Activated T-cell treated with anti-CD3 and anti-CD28 coated beads, Interleukin-2, amount 50 U/mL, for 72 hours (primary cell): ENCODE measurements around the gene INTS1. TPM values are rescaled to one million over a fixed set of nuclear protein-coding genes. Genes with fewer than 3 reads are reported as not detected.

ENCODE experiments used
- ATAC-seq, 2 donors: fragments of 150-1000 bp; cut with Tn5 transposase; replicated peaks in 1 of 2; 2 replicates each; pipeline ENCODE4 v1.10.0; 2021; ENCODE audit warnings: moderate library complexity in 2 of 2, mild to moderate bottlenecking in 1 of 2
- DNase-seq, 2 donors: peaks; one replicate each; pipeline ENCODE4 v3.0.0; 2021 to 2022; ENCODE audit warnings: mixed read lengths in 1 of 2
- H3K27ac Mint-ChIP-seq: one replicate; pipeline ENCODE4 v1.8.0; 2022; ENCODE audit warnings: mild to moderate bottlenecking, moderate library complexity, mixed read lengths
- H3K27me3 Mint-ChIP-seq: one replicate; pipeline ENCODE4 v1.8.0; 2022; ENCODE audit warnings: low read depth, mixed read lengths
- H3K36me3 Mint-ChIP-seq, 2 donors: one replicate each; pipeline ENCODE4 v1.8.0; 2022; ENCODE audit warnings: mixed read lengths in 2 of 2, mild to moderate bottlenecking in 1 of 2; ENCODE audit not compliant: insufficient read depth in 2 of 2
- H3K4me1 Mint-ChIP-seq: one replicate; pipeline ENCODE4 v1.8.0; 2022; ENCODE audit warnings: low read depth, mixed read lengths
- H3K4me3 Mint-ChIP-seq, 2 donors: one replicate each; pipeline ENCODE4 v1.8.0; 2022; ENCODE audit warnings: mild to moderate bottlenecking in 2 of 2, mixed read lengths in 2 of 2, moderate library complexity in 2 of 2
- H3K9me3 Mint-ChIP-seq, 2 donors: one replicate each; pipeline ENCODE4 v1.8.0; 2022; ENCODE audit warnings: mixed read lengths in 2 of 2
- total RNA-seq, 2 donors: library from RNA; stranded (reverse); gene quantifications; one replicate each; pipeline ENCODE4 v1.2.3, GENCODE V29; 2022

INTS1 gene
- total RNA-seq, 2 donors from 2014 or later: 57.0 to 63.9 TPM

DNA sequence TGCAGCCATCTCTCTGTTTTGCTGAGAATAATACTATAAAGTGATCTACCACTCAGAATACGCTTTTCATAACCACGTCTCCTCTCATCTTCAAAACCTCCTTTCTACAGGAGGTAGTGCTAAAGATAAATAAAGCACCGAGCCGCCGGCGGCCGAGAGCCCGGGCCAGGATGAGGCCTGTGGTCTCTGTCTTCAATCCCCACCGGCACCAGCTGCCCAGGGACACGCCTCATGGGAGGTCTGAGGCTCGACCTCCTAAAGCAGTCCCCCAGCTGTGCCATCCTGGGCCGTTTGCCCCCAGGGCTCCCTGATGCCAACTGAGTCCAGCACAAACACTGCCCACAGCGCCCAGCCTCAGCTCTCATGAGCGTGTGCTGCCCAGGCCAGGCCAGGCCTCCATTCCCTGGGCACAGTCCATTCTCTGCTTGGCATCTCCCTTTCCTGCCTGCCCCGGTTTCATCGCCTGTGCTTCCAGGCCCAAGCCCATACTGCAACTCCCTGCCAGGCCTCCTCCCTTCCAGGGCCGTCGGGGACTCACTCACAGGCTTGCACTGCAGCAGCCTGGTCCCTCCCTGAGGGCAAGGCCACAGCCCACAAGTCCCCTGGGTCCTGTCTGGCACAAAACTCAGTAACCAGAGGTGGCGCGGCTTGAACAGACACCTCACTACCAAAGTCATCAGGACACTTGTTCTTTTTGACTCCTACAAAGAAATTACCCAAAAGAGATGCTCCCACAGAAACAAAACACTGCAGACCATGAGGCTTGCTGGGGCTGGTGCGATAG, 2.5 kb downstream of the INTS1 start:
- Mint-ChIP-seq H3K36me3 (peaks cover 4 to 11% of the 10 kb centered on the region in 2 donors), H3K27me3 (no peaks in the 10 kb centered on the region), H3K4me3 (peak overlapping the region; percentile 91 to 93), H3K9me3 (no peaks in the 10 kb centered on the region), H3K4me1 (peaks cover 43% of the 10 kb centered on the region), H3K27ac (peak overlapping the region; percentile 79)
- ATAC-seq (no peak), DNase-seq (no peak)

DNA sequence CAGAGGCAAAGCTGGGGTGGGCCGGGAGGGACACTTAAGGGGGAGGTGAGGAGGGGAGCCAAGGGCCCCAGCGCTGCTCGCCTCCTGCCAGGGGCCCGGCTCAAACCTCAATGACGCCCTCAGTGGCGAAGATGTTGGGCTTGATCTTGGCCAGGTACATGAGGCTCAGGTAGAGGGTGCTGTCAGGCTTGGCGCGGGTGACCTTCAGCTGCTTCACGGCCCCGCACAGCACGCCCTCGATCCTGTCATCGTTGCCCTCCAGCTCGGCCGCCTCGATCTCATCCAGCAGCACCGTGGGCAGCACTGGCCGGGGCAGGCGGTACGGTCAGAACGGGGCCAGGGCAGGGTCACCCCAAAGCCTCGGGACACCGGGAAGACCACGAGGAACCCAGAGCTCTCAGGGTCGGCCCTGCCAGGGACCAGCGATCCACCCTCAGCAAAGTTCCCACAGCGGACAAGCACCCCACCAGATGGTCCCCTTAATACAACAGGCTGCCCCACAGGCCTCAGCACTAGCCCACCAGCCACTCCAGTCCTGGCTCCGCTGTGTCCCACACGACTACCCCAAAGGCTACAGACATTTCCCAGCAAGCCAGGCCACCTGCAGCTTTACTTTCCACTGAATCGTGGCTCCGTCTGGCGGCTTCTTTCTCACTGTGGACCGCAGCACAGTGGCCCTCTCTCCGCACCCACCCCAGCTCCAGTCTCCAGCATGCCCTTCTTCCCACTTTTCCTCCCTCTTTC, 4.0 kb downstream of the INTS1 start:
- no peak for ATAC-seq
- H3K36me3 Mint-ChIP-seq: peaks cover 4 to 11% of the 10 kb centered on the region in 2 donors
- no peak overlapping the region for H3K27ac Mint-ChIP-seq
- peaks cover 32% of the 10 kb centered on the region for H3K4me1 Mint-ChIP-seq
- no peak overlapping the region for H3K4me3 Mint-ChIP-seq
- no peaks in the 10 kb centered on the region for H3K9me3 Mint-ChIP-seq
- no peaks in the 10 kb centered on the region for H3K27me3 Mint-ChIP-seq
- no peak for DNase-seq

- peaks cover 4 to 11% of the 10 kb centered on the region in 2 donors for H3K36me3 Mint-ChIP-seq
These were observed 4.7 kb downstream of the INTS1 start for GRCh38 chr7:1499367-1500029.

DNA sequence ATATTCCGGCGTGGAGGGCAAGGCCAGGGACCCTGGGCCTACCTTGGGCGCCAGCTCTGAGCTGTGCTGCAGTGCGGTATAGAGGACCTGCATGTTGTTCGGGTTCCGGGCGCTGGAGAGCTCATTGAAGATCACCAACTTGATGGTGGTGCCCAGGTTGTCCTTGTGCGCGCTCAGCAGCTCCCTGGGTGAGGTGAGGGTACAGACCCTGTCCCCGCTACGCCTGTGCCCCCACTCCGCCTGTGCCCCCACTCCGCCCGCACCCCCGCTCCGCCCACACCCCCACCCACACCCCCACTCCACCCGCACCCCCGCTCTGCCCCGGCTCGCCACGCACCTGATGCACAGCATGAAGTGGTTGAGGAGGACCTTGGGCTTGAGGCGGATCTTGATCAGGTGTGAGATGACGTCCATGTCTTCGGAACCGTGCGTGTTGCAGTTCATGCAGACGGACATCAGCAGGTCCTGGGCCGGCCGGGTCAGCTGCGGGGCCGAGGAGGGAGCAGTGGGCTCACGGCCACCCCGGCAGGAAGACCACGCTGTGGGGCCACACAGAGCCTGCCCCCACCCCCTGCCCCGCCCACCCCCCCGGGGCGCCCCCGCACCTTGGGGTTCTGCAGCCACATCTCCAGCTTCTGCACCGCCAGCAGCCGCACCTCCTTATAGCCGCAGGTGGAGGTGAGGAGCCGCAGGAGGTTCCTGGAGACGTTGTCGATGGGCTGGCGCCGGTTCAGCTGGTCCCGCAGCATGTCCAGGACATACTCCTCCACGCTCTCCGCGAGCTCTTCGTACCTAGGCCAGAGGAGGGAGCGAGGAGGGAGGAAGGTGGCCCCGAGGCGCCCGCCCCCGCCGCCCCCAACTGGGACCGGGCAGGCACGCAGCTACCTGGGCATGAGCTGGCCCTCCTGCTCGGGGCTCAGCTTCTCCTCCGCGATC, 5.6 kb downstream of the INTS1 start:
- no peak for DNase-seq
- H3K27me3 Mint-ChIP-seq: no peaks in the 10 kb centered on the region
- no peaks in the 10 kb centered on the region for H3K9me3 Mint-ChIP-seq
- no peak for ATAC-seq
- peaks cover 4 to 11% of the 10 kb centered on the region in 2 donors for H3K36me3 Mint-ChIP-seq
- H3K27ac Mint-ChIP-seq: no peak overlapping the region
- H3K4me1 Mint-ChIP-seq: peaks cover 29% of the 10 kb centered on the region
- H3K4me3 Mint-ChIP-seq: no peak overlapping the region

More at GRCh38 chr7:1499367-1500029, 4.7 kb downstream of the INTS1 start:
- no peak for DNase-seq
- H3K4me3 Mint-ChIP-seq: no peak overlapping the region
- H3K27ac Mint-ChIP-seq: no peak overlapping the region
- H3K9me3 Mint-ChIP-seq: no peaks in the 10 kb centered on the region
- no peaks in the 10 kb centered on the region for H3K27me3 Mint-ChIP-seq
- H3K4me1 Mint-ChIP-seq: peaks cover 29% of the 10 kb centered on the region
- no peak for ATAC-seq

DNA sequence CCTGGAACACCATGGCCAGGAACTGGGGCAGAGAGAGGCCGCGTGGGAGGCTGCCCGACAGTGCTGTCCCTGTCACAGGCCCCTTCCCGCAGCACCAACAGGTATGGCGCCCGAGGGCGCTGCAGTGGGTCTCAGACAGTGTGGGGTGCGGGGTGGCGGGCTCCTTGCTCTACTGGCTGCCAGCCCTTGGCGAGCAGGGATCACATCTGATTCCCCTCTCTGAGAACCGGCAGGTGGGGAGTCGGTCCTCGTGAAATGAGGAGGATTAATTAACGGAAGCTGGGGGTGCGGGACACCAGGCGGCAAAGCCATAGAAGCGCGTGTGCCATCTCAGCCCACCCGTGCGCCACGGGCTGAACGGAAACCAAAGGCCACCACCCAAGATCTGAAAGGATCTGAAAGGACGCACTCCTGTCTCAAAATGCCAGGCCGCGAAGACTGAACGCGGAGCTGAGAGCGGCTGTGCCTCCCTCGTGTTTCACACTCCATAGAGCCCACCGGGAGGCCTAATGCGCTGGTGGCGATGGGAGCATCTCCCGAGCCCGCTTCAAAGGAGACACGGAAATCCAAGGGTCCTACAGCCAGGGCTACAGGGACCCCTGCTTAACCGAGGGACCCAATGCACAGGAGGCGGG, 6.8 kb downstream of the INTS1 start:
- no peaks in the 10 kb centered on the region for H3K27me3 Mint-ChIP-seq
- no peak for ATAC-seq
- peaks cover 3 to 6% of the 10 kb centered on the region in 2 donors for H3K36me3 Mint-ChIP-seq
- DNase-seq: no peak
- peaks cover 20% of the 10 kb centered on the region for H3K4me1 Mint-ChIP-seq
- no peak overlapping the region for H3K27ac Mint-ChIP-seq
- H3K4me3 Mint-ChIP-seq: no peak overlapping the region
- H3K9me3 Mint-ChIP-seq: no peaks in the 10 kb centered on the region

DNA sequence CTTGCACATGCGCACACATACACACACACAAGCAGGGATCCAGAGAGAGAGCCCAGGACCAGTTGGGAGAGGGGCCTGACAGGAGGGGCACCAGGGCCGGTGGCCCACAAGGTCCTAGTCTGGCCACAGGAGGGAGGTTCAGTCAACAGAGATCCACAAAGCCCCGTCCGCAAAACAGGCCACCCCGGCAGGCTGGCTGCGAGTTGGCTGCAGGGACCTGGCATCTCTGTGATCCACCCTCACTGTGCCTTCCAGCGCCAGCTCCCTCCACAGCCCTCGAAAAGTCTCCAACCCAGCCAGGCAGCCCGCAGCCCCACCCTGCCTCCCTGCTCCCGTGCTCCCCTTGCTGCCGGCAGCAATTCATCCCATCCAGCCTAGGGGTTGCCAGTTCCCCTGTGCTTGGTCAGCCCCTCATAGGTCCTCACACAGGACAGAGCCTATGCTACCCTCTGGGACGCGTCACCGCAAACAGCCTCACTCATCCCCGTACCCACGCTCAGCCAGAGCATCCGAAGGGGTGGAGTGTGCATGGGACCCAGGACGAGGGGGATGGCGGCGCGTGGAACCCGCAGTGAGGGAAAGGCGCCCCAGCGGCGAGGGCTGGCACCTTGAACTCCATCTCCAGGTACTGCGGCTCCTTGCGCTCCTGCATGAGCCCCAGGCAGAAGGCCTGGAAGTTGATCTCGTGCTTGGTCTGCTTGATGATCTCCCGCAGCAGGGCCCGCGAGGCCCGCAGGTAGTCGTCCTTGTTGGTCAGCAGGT, 7.5 kb downstream of the INTS1 start:
- Mint-ChIP-seq H3K27me3 (no peaks in the 10 kb centered on the region), H3K36me3 (no peaks in the 10 kb centered on the region), H3K9me3 (no peaks in the 10 kb centered on the region), H3K4me1 (peaks cover 13% of the 10 kb centered on the region), H3K27ac (no peak overlapping the region), H3K4me3 (no peak overlapping the region)
- ATAC-seq (no peak), DNase-seq (no peak)

GRCh38 chr7:1495564-1496242, 8.5 kb downstream of the INTS1 start:
- ATAC-seq (no peak), DNase-seq (no peak)
- no peak overlapping the region for H3K27ac Mint-ChIP-seq
- H3K9me3 Mint-ChIP-seq: no peaks in the 10 kb centered on the region
- H3K4me1 Mint-ChIP-seq: peaks cover 5% of the 10 kb centered on the region
- no peak overlapping the region for H3K4me3 Mint-ChIP-seq
- peaks cover 0 to 4% of the 10 kb centered on the region in 2 donors for H3K36me3 Mint-ChIP-seq
- no peaks in the 10 kb centered on the region for H3K27me3 Mint-ChIP-seq

GRCh38 chr7:1494866-1495563, 9.2 kb downstream of the INTS1 start:
- Mint-ChIP-seq H3K4me1 (no peaks in the 10 kb centered on the region), H3K9me3 (no peaks in the 10 kb centered on the region), H3K27me3 (no peaks in the 10 kb centered on the region), H3K4me3 (no peak overlapping the region), H3K36me3 (peaks cover 0 to 7% of the 10 kb centered on the region in 2 donors), H3K27ac (no peak overlapping the region)
- DNase-seq: no peak
- no peak for ATAC-seq

DNA sequence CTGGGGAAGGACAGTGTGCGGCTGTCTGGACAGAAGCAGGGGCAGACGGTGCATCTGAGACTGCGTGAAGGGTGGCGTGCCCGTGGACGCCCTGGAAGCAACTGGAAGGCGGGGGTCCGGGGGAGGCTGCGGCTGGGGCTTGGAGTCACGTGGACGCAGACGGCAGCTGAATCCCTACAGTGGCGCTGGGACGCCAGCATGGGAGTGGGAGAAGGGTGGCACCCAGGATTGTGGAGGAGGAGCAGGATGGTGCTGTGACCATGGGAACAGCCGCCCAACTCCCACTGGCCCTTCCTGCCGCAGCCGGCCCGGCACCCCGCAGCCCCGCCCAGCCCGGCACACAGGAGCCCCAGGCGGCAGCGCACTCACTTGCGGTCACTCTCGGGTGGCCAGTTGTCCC, 9.7 kb downstream of the INTS1 start:
- no peaks in the 10 kb centered on the region for H3K4me1 Mint-ChIP-seq
- no peaks in the 10 kb centered on the region for H3K27me3 Mint-ChIP-seq
- no peak for ATAC-seq
- no peak overlapping the region for H3K4me3 Mint-ChIP-seq
- H3K9me3 Mint-ChIP-seq: no peaks in the 10 kb centered on the region
- peaks cover 0 to 7% of the 10 kb centered on the region in 2 donors for H3K36me3 Mint-ChIP-seq
- H3K27ac Mint-ChIP-seq: no peak overlapping the region
- no peak for DNase-seq

DNA sequence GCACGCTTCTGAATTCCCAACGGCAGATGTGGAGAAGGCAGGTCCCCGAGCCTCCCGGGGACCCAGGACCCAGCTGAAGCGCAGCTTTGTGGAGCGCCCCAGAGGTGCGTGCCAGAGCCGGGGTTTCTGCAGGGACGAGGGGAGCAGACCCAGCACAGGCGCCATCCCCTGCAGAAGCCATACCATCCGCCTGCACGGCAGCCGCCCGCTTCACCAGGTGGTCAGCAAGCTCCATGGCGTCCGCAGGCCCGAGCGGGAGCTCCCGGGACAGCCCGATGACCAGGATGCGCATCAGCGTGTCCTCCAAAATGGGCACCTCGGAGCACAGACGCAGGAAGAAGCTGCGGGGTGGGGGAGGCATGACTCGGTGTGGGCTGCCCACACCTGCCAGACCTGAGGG, 10.6 kb downstream of the INTS1 start:
- H3K27me3 Mint-ChIP-seq: no peaks in the 10 kb centered on the region
- no peak overlapping the region for H3K27ac Mint-ChIP-seq
- H3K4me1 Mint-ChIP-seq: no peaks in the 10 kb centered on the region

DNA sequence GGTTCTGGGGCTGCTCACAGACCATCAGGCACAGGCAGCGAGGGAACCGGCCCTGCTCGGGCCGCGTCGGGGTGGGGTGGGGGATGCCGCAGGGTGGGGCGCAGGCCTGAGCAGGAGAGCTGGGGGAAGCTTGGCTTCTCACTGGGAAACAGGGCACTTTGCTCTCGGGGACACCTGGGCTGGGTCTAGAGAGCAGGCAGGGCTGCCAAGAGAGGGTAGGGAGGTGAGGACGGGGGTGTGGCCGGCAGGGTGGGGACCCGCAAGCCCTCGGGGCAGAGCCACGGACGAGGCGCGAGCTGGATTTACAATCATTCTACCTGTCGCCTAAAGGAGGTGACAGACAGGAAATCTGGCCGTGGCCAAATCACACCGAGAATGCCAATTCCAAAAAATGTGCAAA, 11.1 kb downstream of the INTS1 start:
- Mint-ChIP-seq H3K4me1 (no peaks in the 10 kb centered on the region), H3K9me3 (no peaks in the 10 kb centered on the region), H3K4me3 (no peak overlapping the region), H3K27me3 (no peaks in the 10 kb centered on the region), H3K36me3 (peaks cover 0 to 10% of the 10 kb centered on the region in 2 donors), H3K27ac (no peak overlapping the region)
- DNase-seq: no peak
- ATAC-seq: no peak

More for the DNA sequence above, 10.6 kb downstream of the INTS1 start:
- Mint-ChIP-seq H3K9me3 (no peaks in the 10 kb centered on the region), H3K4me3 (no peak overlapping the region), H3K36me3 (peaks cover 0 to 9% of the 10 kb centered on the region in 2 donors)
- DNase-seq (no peak), ATAC-seq (no peak)
